Fibroblast of peridontal ligament (primary cell): ENCODE data around the gene AP2B1.

Experiments
- DNase-seq: peaks from one replicate; pipeline ENCODE4 v3.0.0-alpha.2; 2010; ENCODE audit errors: extremely low read depth

Gene AP2B1

DNA sequence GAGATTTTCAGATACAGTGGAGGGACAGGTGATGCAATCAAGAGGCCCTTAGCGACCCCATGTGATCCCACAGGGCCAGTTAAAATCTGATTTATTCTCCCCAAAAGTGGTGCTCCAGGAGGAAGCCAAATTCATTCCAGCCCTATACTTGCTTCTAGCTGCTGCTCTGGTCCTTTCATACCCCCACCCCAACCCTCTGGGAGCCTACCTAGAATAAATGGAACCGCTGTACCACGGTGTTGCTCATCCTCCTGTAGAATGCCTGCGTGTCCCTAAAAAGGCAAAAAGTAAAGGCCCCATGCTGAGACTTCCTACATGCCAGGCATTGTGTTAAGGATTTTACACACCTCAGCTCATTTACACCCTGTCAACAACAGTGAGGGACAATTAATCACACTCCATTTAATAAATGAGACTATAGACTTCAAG lies 142.3 kb downstream of the AP2B1 start:
- no peak for DNase-seq

GRCh38 chr17:35730400-35731005 lies 143.4 kb downstream of the AP2B1 start:
- no peak for DNase-seq

- DNase-seq, result peak; percentile 14
These were observed 144.3 kb downstream of the AP2B1 start, which contains the start of gene RASL10B for GRCh38 chr17:35731239-35731916. RASL10B (plus strand) TSS chr17:35731639; CDS start chr17:35735185, 3,546 bp downstream.

DNA sequence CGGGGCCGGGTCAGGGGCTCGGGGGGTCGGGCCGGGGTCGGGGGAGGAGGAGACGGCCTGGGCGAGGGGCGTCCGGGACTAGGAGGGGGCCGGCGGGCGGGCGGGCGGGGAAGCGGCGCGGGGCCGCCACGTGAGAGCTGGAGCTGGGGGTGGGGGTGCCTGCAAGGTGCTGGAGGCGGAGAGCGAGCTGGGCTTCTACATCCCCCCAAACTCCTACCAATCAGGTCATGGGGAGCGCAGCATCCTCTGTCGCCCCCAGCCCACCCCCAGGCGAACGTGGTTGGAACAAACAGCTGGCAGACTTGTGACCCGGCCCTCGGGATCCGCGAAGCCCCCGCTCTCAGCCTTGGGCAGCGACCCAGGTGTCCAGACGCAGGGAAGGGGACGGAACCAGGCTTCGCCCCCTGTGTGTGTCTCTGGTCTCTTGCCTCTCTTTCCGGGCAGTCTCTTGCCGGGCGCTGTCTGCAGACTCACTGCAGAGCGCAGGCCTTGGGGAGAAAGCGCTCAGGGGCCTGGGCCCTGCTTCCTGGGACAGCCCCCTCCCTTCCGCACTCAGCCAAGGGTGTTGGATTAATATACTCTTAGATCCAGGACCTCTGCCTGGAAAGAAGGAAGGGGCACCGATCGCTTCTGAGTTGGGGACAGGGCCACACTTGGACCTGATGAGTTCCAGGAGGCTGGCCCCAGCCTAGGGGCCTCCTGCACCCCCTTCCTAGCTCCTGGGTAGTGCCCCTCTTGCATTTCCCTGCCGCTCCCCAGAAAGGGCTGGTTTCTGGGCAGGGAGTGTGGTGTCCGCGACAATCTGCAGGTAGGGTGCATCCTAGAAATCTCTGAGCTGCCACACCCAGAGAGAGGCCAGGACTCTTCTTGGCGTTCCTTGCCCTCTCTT lies 145.0 kb downstream of the AP2B1 start:
- no peak for DNase-seq

GRCh38 chr17:35732806-35733136 lies 145.6 kb downstream of the AP2B1 start:
- no peak for DNase-seq

GRCh38 chr17:35733366-35733765 lies 146.2 kb downstream of the AP2B1 start:
- no peak for DNase-seq

DNA sequence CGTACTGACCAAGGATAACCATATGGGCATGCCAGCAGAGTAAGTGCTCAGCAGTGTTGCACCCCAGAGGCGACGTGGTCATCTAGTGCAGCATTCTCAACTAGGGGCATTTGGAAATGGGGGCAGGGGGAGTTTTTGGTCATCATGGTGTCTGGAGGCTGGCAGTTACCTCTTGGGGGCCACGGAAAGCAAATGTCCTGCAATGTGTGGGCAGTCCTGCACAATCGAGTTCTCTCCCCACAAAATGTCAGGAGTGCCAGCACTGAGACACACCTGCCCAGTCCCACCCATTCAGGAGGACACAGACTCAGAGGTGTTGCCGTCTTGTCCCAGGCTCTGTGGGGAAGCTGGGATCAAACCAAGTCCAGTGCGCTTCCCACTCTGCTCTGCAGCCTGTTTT lies 147.3 kb downstream of the AP2B1 start:
- no peak for DNase-seq

DNA sequence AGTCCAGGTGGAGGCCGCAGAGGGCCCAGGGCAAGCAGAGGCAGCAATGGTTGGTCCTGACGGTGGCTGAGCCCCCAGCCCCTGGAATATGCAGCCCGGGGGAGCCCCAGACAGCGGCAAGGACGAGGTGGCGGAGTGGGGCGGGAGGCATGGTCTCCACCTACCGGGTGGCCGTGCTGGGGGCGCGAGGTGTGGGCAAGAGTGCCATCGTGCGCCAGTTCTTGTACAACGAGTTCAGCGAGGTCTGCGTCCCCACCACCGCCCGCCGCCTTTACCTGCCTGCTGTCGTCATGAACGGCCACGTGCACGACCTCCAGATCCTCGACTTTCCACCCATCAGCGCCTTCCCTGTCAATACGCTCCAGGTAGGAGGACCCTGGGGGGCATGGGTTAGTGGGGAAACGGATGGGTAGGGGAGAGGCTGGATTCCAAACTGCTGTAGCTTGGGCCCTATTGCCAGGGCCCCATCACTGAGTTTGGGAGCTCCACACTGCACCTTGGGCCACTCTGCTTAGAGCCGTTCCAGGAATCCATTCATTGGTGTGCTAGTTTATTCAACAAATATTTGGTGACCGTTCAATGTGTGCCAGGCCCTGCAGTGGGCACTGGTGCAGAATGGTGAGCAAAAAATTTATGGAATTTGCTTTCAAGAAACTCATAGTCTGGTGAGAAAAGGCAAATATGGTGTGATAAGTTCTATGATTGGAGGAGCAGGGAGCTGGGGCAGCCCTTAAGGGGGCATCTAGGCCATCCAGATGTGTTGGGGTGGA lies 148.1 kb downstream of the AP2B1 start:
- DNase-seq, result no peak

DNA sequence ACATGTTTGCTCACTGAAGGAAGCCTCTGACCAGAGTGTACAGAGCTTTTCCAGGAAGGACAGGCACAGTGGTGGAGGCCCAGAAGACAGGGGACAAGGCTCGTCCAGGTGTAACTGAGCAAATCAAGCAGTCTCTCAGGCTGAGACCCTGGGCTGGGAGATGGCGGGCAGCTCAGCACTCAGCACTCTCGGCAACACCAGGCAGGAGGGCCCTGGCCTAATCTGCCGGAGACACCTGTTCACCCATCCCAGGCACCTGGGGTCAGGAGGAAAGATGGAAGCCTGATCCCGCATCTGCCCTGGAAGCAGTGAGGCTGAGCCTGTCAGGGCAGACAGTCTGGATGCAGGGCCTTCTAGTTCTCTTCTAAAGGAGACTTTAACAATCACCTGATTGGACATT lies 149.1 kb downstream of the AP2B1 start:
- DNase-seq, result no peak

- no peak for DNase-seq
These were observed 151.5 kb downstream of the AP2B1 start for GRCh38 chr17:35738519-35739133.

GRCh38 chr17:35740216-35740615 lies 153.1 kb downstream of the AP2B1 start:
- no peak for DNase-seq

GRCh38 chr17:35740997-35741931 lies 154.1 kb downstream of the AP2B1 start:
- no peak for DNase-seq

- no peak for DNase-seq
These were observed 155.4 kb downstream of the AP2B1 start for GRCh38 chr17:35742496-35742895.

DNA sequence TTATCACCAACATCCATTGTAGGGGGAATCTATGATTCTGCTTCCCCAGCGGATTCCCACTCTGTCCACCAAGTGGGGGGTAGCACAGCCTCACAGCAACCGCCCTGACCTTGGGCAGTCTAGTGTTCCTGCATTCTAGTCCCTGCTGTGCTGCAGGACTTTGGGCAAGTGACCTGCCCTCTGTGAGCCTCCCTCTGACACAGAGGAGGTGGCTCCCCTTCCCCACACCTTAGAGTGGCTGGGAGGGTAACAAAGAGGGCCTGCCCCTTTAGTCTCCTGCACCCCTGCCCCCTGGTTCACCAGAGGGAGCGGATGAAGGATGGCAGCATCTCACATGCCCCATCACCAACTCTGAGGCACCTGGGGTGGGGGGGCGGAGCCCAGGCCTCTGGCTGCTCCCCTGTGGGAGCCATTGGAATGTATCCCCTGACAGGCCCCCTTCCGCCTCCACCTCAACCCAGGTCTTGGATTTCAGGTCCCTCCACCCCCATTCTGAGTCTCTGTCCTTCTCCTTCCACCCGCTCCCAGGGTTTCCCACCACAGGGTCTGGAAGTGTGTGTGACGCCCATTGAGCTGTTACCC lies 155.9 kb downstream of the AP2B1 start:
- DNase-seq, result no peak

DNA sequence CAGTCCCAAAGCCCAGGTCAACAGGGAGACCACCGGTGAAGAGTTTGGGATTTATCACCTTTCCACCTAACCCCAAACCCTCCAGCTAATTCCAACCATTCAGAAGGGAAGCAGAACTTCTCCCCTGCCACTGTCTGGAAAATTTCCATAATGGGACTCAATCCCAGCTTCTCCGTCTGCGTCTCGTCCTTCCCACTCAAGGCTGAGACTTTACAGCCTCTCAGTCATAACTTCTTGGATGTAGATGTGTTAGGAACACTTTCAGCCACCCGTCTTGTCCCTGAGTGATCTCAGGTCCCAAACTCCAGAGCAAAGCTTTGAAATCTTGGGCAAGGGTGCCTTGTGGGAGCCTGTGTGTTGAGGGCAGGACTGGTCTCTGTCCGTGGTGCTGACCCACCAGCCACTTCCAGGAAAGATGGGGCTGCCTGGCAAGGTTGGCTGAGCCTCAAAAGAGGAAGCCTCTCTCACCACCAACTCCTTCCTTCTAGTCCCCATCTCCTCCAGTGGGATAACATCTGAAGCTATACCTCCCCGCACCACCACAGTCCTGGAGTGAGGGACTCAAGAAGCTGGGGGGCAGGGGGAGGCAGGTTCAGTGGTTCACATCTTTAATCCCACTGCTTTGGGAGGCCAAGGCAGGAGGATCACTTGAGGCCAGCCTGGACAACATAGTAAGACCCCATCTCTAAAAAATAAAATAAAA lies 156.7 kb downstream of the AP2B1 start:
- peak; percentile 39 for DNase-seq

DNA sequence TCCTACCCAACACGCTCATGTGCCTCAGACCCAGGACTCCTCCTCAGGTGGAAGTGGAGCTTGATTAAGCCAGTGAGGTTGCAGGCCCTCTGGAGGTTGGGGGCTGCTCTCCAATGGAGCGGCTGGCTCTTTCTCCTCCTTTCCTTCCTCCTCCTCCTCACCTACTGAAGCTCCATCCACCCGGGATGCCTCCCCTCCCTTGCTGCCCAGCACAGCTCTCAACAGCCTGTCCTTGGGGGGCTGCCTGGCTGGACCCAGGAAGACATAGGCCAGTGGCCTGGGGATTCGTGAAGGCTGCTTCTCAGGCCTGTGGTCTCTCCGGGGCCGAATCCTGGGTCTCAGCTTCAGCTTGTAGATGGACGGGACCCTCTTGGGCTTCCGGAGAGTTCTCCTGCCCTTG lies 157.7 kb downstream of the AP2B1 start:
- no peak for DNase-seq

DNA sequence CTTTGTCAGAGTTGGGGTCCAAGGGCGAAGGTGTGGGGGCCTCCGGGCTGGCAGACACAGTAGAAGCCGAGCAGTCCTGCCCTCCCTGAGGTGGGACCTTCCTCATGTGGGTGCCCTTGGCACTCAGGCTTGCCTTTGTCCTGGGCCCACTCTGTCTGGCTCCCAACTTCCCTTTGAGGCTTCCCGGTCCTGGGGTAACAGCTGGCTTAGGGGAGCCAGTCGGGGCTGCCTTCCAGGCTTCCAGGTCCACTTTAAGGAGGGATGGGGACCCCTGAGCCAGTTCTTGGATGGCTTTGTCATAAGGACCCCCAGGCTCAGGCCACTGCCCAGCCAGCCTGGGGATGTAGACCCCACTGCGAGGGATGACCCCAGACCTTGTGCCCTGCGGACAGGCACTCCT lies 158.1 kb downstream of the AP2B1 start:
- no peak for DNase-seq

- no peak for DNase-seq
These were observed 158.7 kb downstream of the AP2B1 start for GRCh38 chr17:35745749-35746320.

DNA sequence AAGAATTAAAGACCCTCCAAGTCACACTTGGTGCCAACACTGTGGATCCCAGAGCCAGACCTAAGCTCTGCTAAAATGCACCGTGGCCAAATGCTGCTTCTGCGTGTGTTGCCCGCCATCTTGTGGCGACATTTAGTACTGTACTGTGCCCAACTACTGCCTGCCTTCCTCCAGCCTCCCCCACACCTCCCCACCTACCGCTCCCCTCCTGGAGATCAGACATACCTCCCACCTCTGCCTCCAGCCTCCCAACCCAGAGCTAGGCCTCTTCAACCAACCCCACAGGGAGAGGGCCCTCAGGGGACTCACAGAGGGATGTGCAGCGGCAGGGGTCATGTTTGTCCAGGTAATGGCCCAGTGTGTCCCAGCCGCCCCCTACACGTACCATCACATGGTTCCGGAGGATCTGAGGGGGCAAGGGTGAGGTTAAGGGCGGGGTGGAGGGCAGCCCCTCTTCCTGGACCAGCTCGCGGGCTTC lies 160.5 kb downstream of the AP2B1 start:
- DNase-seq, result peak; percentile 82
